Stimulated activated naive CD4-positive, alpha-beta T cell (primary cell): ENCODE data around the gene POLR3H.
A peak's percentile ranks its signal among the peaks of the same experiment; 100 is the strongest.
"Not testable (repeated sequence)": the region's sequence is repeated elsewhere in the genome, so short reads cannot be mapped to it uniquely, and the experiment has no call there.

Experiments
- DNase-seq, 6 experiments: peaks; one replicate each; lab custom pipeline; 2025; lab: John Stamatoyannopoulos, UW

POLR3H gene

GRCh38 chr22:41564563-41564962 lies 20.3 kb upstream of the POLR3H start:
- no peak for DNase-seq

DNA sequence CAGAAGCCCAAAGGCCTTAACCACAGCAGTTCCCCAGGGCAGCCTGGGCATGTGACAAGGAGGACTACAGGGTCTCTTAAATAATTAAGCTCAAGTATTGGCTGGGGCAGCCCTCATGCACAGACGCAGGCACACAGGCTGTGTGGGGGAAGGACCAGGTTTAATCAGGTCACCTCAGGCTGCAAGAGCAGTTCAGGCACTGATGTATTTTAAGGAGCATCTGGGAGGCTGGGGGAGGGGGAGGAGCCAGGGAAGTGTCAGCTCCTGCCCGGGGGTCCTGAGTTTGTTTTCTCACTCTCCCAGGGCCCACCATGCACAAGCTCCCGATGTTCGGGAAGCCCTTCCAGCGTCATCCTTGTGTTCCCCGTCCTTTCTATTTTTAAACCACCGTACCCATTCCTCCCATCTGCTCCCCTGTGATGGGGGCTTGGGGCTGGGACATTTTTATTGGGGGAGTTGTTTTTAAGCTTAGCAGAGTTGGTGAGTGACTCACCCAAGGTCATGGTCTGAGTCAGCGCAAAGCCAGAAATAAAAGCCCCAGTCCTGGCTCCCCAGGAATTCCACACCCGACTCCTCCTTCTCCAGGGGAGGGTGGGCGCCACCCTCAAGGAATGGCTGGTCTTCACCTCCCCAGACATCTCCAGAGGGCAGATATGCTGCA lies 18.9 kb upstream of the POLR3H start:
- DNase-seq = no peak

GRCh38 chr22:41562461-41562860 lies 18.2 kb upstream of the POLR3H start:
- DNase-seq = no peak

DNA sequence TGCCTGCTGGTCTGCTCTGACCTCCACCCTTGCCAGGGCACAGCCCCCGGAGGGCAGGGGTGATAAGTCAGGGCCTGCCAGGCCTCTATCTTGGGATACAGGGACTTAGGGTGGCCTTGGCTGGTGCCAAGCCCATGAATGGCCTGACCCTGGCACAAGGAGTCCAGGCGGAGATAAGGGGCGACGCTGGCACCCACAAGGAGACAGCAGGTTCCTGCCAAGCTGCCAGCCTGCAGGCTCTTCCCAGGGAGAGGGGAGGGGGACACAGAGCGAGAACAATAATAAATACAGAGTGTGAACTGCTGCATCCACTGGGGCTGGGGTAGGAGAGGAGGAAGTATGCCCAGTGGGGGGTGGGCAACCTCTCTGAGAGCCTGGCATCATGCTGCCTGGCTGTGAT lies 17.5 kb upstream of the POLR3H start:
- DNase-seq = no peak

DNA sequence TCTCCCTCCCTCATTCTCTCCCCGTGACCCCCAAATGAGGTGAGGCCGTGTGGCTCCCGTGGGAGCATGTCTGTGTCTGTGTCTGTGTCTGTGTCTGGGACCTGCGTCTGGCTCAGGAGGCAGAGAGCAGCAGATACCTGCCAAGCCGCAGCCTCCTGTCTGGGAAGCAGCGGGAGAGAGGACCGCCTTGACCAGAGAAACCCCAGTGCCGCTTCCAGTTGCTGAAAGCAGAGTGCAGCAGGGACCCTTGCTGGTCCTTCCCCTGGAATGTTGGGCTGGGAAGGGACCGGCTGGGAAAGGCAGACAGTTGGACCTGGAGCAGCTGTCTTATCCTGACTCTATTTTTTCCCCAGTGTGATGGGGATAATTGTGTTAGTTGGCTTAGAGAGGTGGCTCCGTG lies 17.1 kb upstream of the POLR3H start:
- no peak for DNase-seq

GRCh38 chr22:41560095-41560471 lies 15.8 kb upstream of the POLR3H start:
- DNase-seq = no peak

GRCh38 chr22:41558241-41558630 lies 14.0 kb upstream of the POLR3H start:
- DNase-seq = not testable (repeated sequence)

GRCh38 chr22:41557401-41558240 lies 13.4 kb upstream of the POLR3H start:
- DNase-seq = no peak

DNA sequence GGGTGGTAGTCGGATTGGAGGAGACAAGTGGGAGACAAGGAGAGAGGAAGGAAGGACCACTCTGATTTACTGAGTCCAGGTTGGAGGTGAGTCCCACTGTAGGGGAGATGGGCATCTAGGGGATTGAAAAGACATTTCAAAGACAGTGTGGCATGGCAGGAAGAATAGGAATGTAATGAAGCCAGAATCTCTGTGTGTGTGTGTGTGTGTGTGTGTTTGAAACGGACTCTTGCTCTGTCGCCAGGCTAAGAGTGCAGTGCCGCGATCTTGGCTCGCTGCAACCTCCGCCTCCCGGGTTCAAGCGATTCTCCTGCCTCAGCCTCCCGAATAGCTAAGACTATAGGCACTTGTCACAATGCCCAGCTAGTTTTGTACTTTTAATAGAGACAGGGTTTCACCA lies 12.3 kb upstream of the POLR3H start:
- no peak for DNase-seq

DNA sequence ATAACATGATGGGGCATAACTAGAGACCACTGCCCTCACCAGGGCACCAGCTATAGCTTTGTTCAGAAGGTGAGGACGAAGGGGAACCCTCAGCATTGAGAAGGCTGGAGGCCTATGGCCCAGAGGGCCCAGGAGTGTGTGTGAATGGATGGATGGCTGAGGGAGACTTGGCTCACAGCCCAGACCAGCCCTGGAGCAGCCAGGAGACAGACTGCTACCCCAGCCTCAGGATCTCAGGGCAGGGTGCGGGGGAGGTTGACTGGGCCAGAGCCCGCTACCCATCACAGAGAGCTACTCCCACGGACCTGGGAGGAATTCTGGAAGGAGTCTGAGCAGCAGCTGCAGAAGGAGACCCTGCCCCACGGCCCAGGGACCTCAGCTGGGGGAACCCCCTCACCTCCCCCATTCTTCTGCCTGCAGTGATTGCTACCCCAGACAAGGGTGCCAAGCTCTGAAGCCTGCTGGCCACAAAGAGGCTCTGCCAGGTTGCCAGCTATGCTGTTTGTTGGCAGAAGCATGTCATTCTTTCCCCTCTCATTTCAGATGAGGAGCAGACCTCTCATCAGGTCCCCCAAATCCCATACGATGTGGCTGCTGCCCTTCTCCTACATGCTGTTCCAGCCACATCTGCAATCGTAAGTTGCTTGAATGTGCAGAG lies 11.2 kb upstream of the POLR3H start:
- DNase-seq = no peak

DNA sequence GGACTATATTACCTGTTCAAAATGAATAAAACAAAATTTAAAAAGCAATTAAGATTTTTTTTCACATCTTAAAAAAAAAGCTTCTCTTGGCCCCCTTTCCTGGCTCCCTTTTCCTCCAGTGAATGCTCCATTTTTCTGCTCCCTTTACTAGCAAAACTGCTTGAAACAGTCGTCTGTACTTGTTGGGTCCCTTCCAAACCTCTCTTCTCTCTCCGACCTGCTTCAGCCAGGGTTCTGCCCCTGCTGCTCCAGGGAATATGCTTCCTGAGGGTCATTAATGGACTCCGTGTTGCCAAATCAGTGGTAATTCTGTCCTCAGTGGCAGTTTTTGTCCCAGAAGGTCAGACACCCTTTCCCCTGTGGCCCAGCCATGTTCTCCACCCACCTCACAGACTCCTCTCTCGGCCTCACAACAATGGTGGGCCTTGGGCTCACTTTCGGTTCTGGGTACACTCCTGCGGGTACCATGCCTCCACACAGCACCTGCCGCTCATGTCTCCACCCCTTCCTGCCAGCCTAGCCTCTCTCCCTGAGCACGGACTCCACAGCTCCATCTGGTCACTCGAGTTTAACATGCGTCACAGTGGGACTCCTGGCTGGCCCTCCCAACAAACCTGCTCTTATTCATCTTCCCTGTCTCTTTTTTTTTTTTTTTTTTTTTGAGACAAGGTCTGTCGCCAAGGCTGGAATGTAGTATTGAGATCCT lies 7.8 kb upstream of the POLR3H start:
- no peak for DNase-seq

- no peak for DNase-seq
Observed at GRCh38 chr22:41550952-41551491, 6.8 kb upstream of the POLR3H start.

GRCh38 chr22:41548830-41549211 lies 4.6 kb upstream of the POLR3H start:
- no peak for DNase-seq

- peak in 1 of 6 experiments; percentile 2 for DNase-seq
Observed at GRCh38 chr22:41544671-41545476, 604 bp upstream of the POLR3H start.

DNA sequence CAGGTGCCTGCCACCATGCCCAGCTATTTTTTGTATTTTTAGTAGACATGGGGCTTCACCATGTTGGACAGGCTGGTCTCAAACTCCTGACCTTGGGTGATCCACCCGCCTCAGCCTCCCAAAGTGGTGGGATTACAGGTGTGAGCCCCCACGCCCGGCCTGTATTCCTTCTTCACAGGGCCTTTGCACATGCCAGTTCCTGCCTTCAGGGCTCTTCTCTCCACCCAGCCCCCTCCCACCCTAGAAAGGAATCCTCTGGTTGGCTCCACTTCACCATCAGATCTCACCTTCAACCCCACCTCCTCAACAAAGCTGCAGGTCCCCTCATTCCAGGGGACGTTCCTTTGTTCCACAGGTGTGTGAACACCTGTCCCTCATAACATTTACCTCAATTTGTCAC lies 2.0 kb downstream of the POLR3H start:
- no peak for DNase-seq

GRCh38 chr22:41541484-41541883 lies 2.8 kb downstream of the POLR3H start:
- DNase-seq = no peak

DNA sequence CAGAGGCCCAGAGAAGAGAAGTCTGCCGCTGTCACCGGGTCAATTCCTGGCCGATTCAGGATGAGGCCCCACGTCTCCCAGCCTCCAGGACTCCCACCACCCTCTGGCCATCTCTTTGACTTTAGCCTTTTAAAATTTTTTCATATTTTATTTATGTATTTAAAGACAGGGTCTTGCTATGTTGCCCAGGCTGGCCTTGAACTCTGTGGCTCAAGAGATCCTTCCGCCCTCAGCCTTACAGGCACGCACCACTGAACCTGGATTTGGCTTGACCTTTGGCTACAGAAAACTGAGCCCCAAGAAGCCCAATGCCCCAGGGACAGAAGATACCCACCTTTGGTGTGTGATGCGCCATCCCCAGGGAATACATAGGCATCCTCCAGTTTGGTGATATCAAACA lies 3.9 kb downstream of the POLR3H start:
- DNase-seq = no peak

- DNase-seq = no peak
Observed at GRCh38 chr22:41540006-41540315, 4.3 kb downstream of the POLR3H start.

GRCh38 chr22:41539146-41540005 lies 4.9 kb downstream of the POLR3H start:
- DNase-seq = no peak

DNA sequence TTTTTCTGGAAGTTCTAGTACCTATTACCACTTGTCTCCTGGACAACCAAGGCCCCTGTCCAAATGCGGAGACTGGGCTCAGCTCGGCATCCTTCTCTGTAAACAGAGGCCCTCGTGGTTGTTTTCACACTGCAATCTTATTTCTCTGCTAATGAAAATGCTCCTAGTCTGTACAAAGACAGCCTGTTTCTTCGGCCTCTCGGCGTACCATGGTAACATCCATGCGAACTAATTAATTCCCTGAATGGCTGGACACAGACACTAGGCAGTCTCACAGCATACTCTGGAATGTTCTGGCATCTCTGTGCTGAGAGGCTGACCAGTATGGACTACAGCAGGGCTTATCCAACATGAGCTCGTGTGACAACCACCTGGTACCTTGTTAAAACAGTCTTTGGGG lies 5.7 kb downstream of the POLR3H start:
- DNase-seq = no peak

GRCh38 chr22:41537203-41537602 lies 7.1 kb downstream of the POLR3H start:
- DNase-seq = no peak
